Peyer's patch (tissue), 4 donors: ENCODE data around the gene GJB5.

ENCODE experiments used
- POLR2A ChIP-seq, 2 donors: fragments of 450-650 bp; IDR thresholded peaks; one replicate each; pipeline ENCODE4 v1.5.1; 2017; ENCODE audit warnings: antibody characterized with exemption in 2 of 2, mild to moderate bottlenecking in 2 of 2, moderate library complexity in 2 of 2
- TF ChIP-seq, protein P1 (sequence below), 6 experiments: fragments of 450-650 bp in 4 of 6; fragments of 200-600 bp in 2 of 6; sonication (generic) in 1 of 6; IDR thresholded peaks; one replicate each; pipeline ENCODE4 v1.5.1; 2017 to 2019; ENCODE audit warnings: antibody characterized with exemption in 6 of 6, mild to moderate bottlenecking in 3 of 6, moderate library complexity in 1 of 6

DNA sequence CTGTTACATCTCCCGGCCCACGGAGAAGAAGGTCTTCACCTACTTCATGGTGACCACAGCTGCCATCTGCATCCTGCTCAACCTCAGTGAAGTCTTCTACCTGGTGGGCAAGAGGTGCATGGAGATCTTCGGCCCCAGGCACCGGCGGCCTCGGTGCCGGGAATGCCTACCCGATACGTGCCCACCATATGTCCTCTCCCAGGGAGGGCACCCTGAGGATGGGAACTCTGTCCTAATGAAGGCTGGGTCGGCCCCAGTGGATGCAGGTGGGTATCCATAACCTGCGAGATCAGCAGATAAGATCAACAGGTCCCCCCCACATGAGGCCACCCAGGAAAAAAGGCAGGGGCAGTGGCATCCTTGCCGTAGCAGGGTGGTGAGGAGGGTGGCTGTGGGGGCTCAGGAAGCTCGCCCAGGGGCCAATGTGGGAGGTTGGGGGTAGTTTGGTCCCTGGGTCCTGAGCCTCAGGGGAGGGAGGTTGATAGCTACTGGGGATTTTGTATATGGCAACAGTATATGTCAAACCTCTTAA is 7.0 kb downstream of the GJB5 start:
- TF ChIP-seq, protein P1, sequence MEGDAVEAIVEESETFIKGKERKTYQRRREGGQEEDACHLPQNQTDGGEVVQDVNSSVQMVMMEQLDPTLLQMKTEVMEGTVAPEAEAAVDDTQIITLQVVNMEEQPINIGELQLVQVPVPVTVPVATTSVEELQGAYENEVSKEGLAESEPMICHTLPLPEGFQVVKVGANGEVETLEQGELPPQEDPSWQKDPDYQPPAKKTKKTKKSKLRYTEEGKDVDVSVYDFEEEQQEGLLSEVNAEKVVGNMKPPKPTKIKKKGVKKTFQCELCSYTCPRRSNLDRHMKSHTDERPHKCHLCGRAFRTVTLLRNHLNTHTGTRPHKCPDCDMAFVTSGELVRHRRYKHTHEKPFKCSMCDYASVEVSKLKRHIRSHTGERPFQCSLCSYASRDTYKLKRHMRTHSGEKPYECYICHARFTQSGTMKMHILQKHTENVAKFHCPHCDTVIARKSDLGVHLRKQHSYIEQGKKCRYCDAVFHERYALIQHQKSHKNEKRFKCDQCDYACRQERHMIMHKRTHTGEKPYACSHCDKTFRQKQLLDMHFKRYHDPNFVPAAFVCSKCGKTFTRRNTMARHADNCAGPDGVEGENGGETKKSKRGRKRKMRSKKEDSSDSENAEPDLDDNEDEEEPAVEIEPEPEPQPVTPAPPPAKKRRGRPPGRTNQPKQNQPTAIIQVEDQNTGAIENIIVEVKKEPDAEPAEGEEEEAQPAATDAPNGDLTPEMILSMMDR (IDR thresholded peaks at IDR 0.05): no peak
- TF ChIP-seq POLR2A (IDR thresholded peaks at IDR 0.05): no peak
